ENCODE measurements around the gene CPE. TPM values are rescaled to one million over a fixed set of nuclear protein-coding genes. Genes with fewer than 3 reads are reported as not detected.
"Not testable (repeated sequence)": the region's sequence is repeated elsewhere in the genome, so short reads cannot be mapped to it uniquely, and the experiment has no call there.

The CPE gene
- total RNA-seq, 4 donors from 2014 or later = 25.2 to 66.2 (median 41.9) TPM

GRCh38 chr4:165443276-165443675 lies 64.5 kb downstream of the CPE start:
- WGBS, 2 donors = 95 to 97% methylated on average over 1 of the region's 1 CpG
- DNase-seq (ENCODE audit: low spot score in 2 of 2) = no peak
- intact Hi-C loops (cut with DNase I; ENCODE audit: low total_unique reads) = no loop called here
- TF ChIP-seq POLR2A (IDR thresholded peaks at IDR 0.05) = no peak
- TF ChIP-seq CTCF (IDR thresholded peaks at IDR 0.05) = no peak
- H3K4me3 ChIP-seq (ENCODE audit: low read depth, poor library complexity, severe bottlenecking) = no peak overlapping the region

- 88 to 89% methylated on average over 4 of the region's 4 CpGs for WGBS, 2 donors
- no peak overlapping the region for H3K4me3 ChIP-seq (ENCODE audit: low read depth, poor library complexity, severe bottlenecking)
- no peak for TF ChIP-seq POLR2A (IDR thresholded peaks at IDR 0.05)
- intact Hi-C loops (cut with DNase I; ENCODE audit: low total_unique reads) = no loop called here
- DNase-seq (ENCODE audit: low spot score in 2 of 2) = no peak
These were observed 69.9 kb downstream of the CPE start for GRCh38 chr4:165448700-165449099.

GRCh38 chr4:165449333-165449732 lies 70.5 kb downstream of the CPE start:
- no peak overlapping the region for H3K4me3 ChIP-seq (ENCODE audit: low read depth, poor library complexity, severe bottlenecking)
- no peak for TF ChIP-seq CTCF (IDR thresholded peaks at IDR 0.05)
- TF ChIP-seq POLR2A (IDR thresholded peaks at IDR 0.05) = no peak
- intact Hi-C loops (cut with DNase I; ENCODE audit: low total_unique reads) = no loop called here
- DNase-seq (ENCODE audit: low spot score in 2 of 2) = no peak
- 76 to 79% methylated on average over 6 of the region's 6 CpGs for WGBS, 2 donors

- no peak for DNase-seq (ENCODE audit: low spot score in 2 of 2)
- intact Hi-C loops (cut with DNase I; ENCODE audit: low total_unique reads) = no loop called here
- TF ChIP-seq POLR2A (IDR thresholded peaks at IDR 0.05) (no peak), CTCF (IDR thresholded peaks at IDR 0.05) (no peak)
- no peak overlapping the region for H3K4me3 ChIP-seq (ENCODE audit: low read depth, poor library complexity, severe bottlenecking)
- 85 to 86% methylated on average over 5 of the region's 5 CpGs for WGBS, 2 donors
These were observed 72.1 kb downstream of the CPE start for GRCh38 chr4:165450871-165451270.

- WGBS, 2 donors = 96 to 98% methylated on average over 5 of the region's 5 CpGs
- DNase-seq (ENCODE audit: low spot score in 2 of 2); H3K4me3 ChIP-seq (ENCODE audit: low read depth, poor library complexity, severe bottlenecking); intact Hi-C loops (cut with DNase I; ENCODE audit: low total_unique reads): not testable (repeated sequence)
These were observed 74.3 kb downstream of the CPE start for GRCh38 chr4:165453140-165453539.

GRCh38 chr4:165454426-165454825 lies 75.6 kb downstream of the CPE start:
- WGBS, 2 donors = 44 to 69% methylated on average over 2 of the region's 2 CpGs
- H3K4me3 ChIP-seq (ENCODE audit: low read depth, poor library complexity, severe bottlenecking) = no peak overlapping the region
- intact Hi-C loops (cut with DNase I; ENCODE audit: low total_unique reads) = no loop called here
- DNase-seq (ENCODE audit: low spot score in 2 of 2) = no peak
- no peak for TF ChIP-seq CTCF (IDR thresholded peaks at IDR 0.05)
- no peak for TF ChIP-seq POLR2A (IDR thresholded peaks at IDR 0.05)

GRCh38 chr4:165457793-165458192 lies 79.0 kb downstream of the CPE start:
- WGBS, 2 donors = 31 to 33% methylated on average over 2 of the region's 2 CpGs
- no peak for TF ChIP-seq CTCF (IDR thresholded peaks at IDR 0.05)
- no peak for TF ChIP-seq POLR2A (IDR thresholded peaks at IDR 0.05)
- DNase-seq (ENCODE audit: low spot score in 2 of 2) = no peak
- H3K4me3 ChIP-seq (ENCODE audit: low read depth, poor library complexity, severe bottlenecking) = no peak overlapping the region
- intact Hi-C loops (cut with DNase I; ENCODE audit: low total_unique reads) = no loop called here

Measured in lower leg skin (tissue), 4 donors.